IPS-20b (cell line): ENCODE data around the gene DNAJC24.

Experiments
- H3K27ac ChIP-seq: one replicate; pipeline ENCODE4 v1.5.1; 2013; ENCODE audit warnings: low read length
- H3K27me3 ChIP-seq: 2 replicates; pipeline ENCODE4 v1.6.1; 2013; ENCODE audit warnings: mild to moderate bottlenecking, low read length, inconsistent platforms; ENCODE audit not compliant: insufficient read depth
- H3K36me3 ChIP-seq: 2 replicates; pipeline ENCODE4 v1.6.1; 2013; ENCODE audit warnings: low read depth, mild to moderate bottlenecking, inconsistent platforms, low read length, moderate library complexity; ENCODE audit not compliant: insufficient read depth
- H3K4me1 ChIP-seq: 2 replicates; pipeline ENCODE4 v1.6.1; 2013; ENCODE audit warnings: mild to moderate bottlenecking, control low read depth, inconsistent platforms, low read length, moderate library complexity; ENCODE audit not compliant: insufficient read depth
- H3K4me3 ChIP-seq: 2 replicates; pipeline ENCODE4 v1.5.1; 2013; ENCODE audit warnings: mild to moderate bottlenecking, low read length, inconsistent platforms
- H3K9ac ChIP-seq: 2 replicates; pipeline ENCODE4 v1.6.1; 2013; ENCODE audit warnings: low read depth, mild to moderate bottlenecking, inconsistent platforms, low read length, moderate library complexity
- H3K9me3 ChIP-seq: 2 replicates; pipeline ENCODE4 v1.6.1; 2013; ENCODE audit warnings: mild to moderate bottlenecking, low read depth, low read length, inconsistent platforms; ENCODE audit not compliant: insufficient read depth

The DNAJC24 gene

GRCh38 chr11:31417357-31417756 lies 47.7 kb downstream of the DNAJC24 start:
- Histone ChIP-seq H3K4me3 (peak overlapping the region; percentile 15; the same call in 1 of the 2 replicates), H3K9me3 (no peaks in the 10 kb centered on the region), H3K27ac (no peak overlapping the region), H3K9ac (no peak overlapping the region), H3K27me3 (no peaks in the 10 kb centered on the region), H3K4me1 (peaks cover 61% of the 10 kb centered on the region), H3K36me3 (no peaks in the 10 kb centered on the region)

- Histone ChIP-seq H3K4me1 (peaks cover 64% of the 10 kb centered on the region), H3K9me3 (no peaks in the 10 kb centered on the region), H3K4me3 (peak overlapping the region; percentile 15; the same call in 1 of the 2 replicates), H3K9ac (no peak overlapping the region), H3K27me3 (no peaks in the 10 kb centered on the region), H3K27ac (no peak overlapping the region), H3K36me3 (no peaks in the 10 kb centered on the region)
Observed at GRCh38 chr11:31417816-31418215, 48.2 kb downstream of the DNAJC24 start.

GRCh38 chr11:31419138-31419537 lies 49.5 kb downstream of the DNAJC24 start:
- Histone ChIP-seq H3K27me3 (no peaks in the 10 kb centered on the region), H3K9me3 (no peaks in the 10 kb centered on the region), H3K4me1 (peaks cover 64% of the 10 kb centered on the region), H3K4me3 (no peak overlapping the region), H3K36me3 (no peaks in the 10 kb centered on the region), H3K9ac (no peak overlapping the region), H3K27ac (no peak overlapping the region)

- Histone ChIP-seq H3K4me1 (peaks cover 64% of the 10 kb centered on the region), H3K27ac (no peak overlapping the region), H3K27me3 (no peaks in the 10 kb centered on the region), H3K36me3 (no peaks in the 10 kb centered on the region), H3K9ac (no peak overlapping the region), H3K4me3 (no peak overlapping the region), H3K9me3 (no peaks in the 10 kb centered on the region)
Observed at GRCh38 chr11:31419669-31420068, 50.0 kb downstream of the DNAJC24 start.

GRCh38 chr11:31421820-31422219 lies 52.2 kb downstream of the DNAJC24 start:
- H3K9me3 ChIP-seq: no peaks in the 10 kb centered on the region
- H3K36me3 ChIP-seq: no peaks in the 10 kb centered on the region
- peak overlapping the region; percentile 49; the same call in 1 of the 2 replicates for H3K9ac ChIP-seq
- no peak overlapping the region for H3K27ac ChIP-seq
- H3K4me3 ChIP-seq: peak overlapping the region; percentile 41; the same call in 1 of the 2 replicates
- peaks cover 53% of the 10 kb centered on the region for H3K4me1 ChIP-seq
- H3K27me3 ChIP-seq: no peaks in the 10 kb centered on the region

GRCh38 chr11:31422703-31423102 lies 53.0 kb downstream of the DNAJC24 start:
- Histone ChIP-seq H3K4me3 (peak overlapping the region; percentile 41; the same call in 1 of the 2 replicates), H3K27me3 (no peaks in the 10 kb centered on the region), H3K27ac (no peak overlapping the region), H3K4me1 (peaks cover 47% of the 10 kb centered on the region), H3K9me3 (no peaks in the 10 kb centered on the region), H3K9ac (peak overlapping the region; percentile 49; the same call in 1 of the 2 replicates), H3K36me3 (peaks cover 4% of the 10 kb centered on the region; the same call in 1 of the 2 replicates)

- Histone ChIP-seq H3K27me3 (no peaks in the 10 kb centered on the region), H3K4me1 (peaks cover 29% of the 10 kb centered on the region), H3K9me3 (no peaks in the 10 kb centered on the region), H3K4me3 (no peak overlapping the region), H3K9ac (no peak overlapping the region), H3K27ac (no peak overlapping the region), H3K36me3 (peaks cover 10% of the 10 kb centered on the region)
Observed at GRCh38 chr11:31424652-31425051, 55.0 kb downstream of the DNAJC24 start.

GRCh38 chr11:31433851-31434250 lies 64.2 kb downstream of the DNAJC24 start:
- Histone ChIP-seq H3K4me1 (no peaks in the 10 kb centered on the region), H3K9ac (no peak overlapping the region), H3K4me3 (no peak overlapping the region), H3K36me3 (peaks cover 23% of the 10 kb centered on the region), H3K27me3 (no peaks in the 10 kb centered on the region), H3K9me3 (no peaks in the 10 kb centered on the region), H3K27ac (no peak overlapping the region)

- no peak overlapping the region for H3K27ac ChIP-seq
- no peak overlapping the region for H3K9ac ChIP-seq
- H3K36me3 ChIP-seq: peaks cover under 1% of the 10 kb centered on the region; the same call in 1 of the 2 replicates
- H3K27me3 ChIP-seq: no peaks in the 10 kb centered on the region
- H3K4me1 ChIP-seq: peaks cover 11% of the 10 kb centered on the region
- no peaks in the 10 kb centered on the region for H3K9me3 ChIP-seq
- H3K4me3 ChIP-seq: no peak overlapping the region
Observed at GRCh38 chr11:31437742-31438435, 68.2 kb downstream of the DNAJC24 start.

- Histone ChIP-seq H3K27ac (no peak overlapping the region), H3K9ac (no peak overlapping the region), H3K4me3 (no peak overlapping the region), H3K9me3 (no peaks in the 10 kb centered on the region), H3K4me1 (peaks cover 11% of the 10 kb centered on the region), H3K36me3 (no peaks in the 10 kb centered on the region), H3K27me3 (no peaks in the 10 kb centered on the region)
Observed at GRCh38 chr11:31441296-31441695, 71.6 kb downstream of the DNAJC24 start.

- H3K9me3 ChIP-seq: no peaks in the 10 kb centered on the region
- peak overlapping the region; percentile 47; the same call in 1 of the 2 replicates for H3K9ac ChIP-seq
- peaks cover 11% of the 10 kb centered on the region for H3K4me1 ChIP-seq
- no peaks in the 10 kb centered on the region for H3K36me3 ChIP-seq
- no peak overlapping the region for H3K4me3 ChIP-seq
- H3K27ac ChIP-seq: peak overlapping the region; percentile 30
- H3K27me3 ChIP-seq: no peaks in the 10 kb centered on the region
Observed at GRCh38 chr11:31442086-31442485, 72.4 kb downstream of the DNAJC24 start.

GRCh38 chr11:31443802-31444201 lies 74.1 kb downstream of the DNAJC24 start:
- Histone ChIP-seq H3K36me3 (no peaks in the 10 kb centered on the region; the same call in 1 of the 2 replicates), H3K9ac (no peak overlapping the region), H3K4me1 (peaks cover 11% of the 10 kb centered on the region)

More at GRCh38 chr11:31443802-31444201, 74.1 kb downstream of the DNAJC24 start:
- Histone ChIP-seq H3K27me3 (no peaks in the 10 kb centered on the region), H3K9me3 (no peaks in the 10 kb centered on the region), H3K27ac (no peak overlapping the region), H3K4me3 (no peak overlapping the region)
